Frontal cortex (tissue), 4 donors: Measurements from ENCODE around the gene HAND1. TPM values are rescaled to one million over a fixed set of nuclear protein-coding genes. Genes with fewer than 3 reads are reported as not detected.

Experiments used
- DNase-seq, 2 donors: peaks; one replicate each; pipeline ENCODE4 v3.0.0; 2012; ENCODE audit warnings: low spot score in 2 of 2
- FAIRE-seq: peaks from 2 replicates; lab custom pipeline; 2012; peaks lifted over from hg19 to GRCh38; lab: Jason Lieb, UNC
- total RNA-seq: library from RNA; depleted of rRNA; stranded (reverse); fragments of >200 nt; gene quantifications from one replicate; pipeline ENCODE4 v1.2.3, GENCODE V29; 2014
- donor health status: control.
- donor health status: control.
- donor health status: control.

Gene HAND1
- total RNA-seq, 1 donor from 2014 or later, result not detected

GRCh38 chr5:154506716-154507080 is 28.7 kb upstream of the HAND1 start:
- no peak for DNase-seq
- FAIRE-seq, result no peak

- FAIRE-seq (no peak), DNase-seq (no peak)
These were observed 28.2 kb upstream of the HAND1 start for GRCh38 chr5:154506049-154506715.

- DNase-seq, result no peak
- no peak for FAIRE-seq
These were observed 27.5 kb upstream of the HAND1 start for GRCh38 chr5:154505567-154505966.

DNA sequence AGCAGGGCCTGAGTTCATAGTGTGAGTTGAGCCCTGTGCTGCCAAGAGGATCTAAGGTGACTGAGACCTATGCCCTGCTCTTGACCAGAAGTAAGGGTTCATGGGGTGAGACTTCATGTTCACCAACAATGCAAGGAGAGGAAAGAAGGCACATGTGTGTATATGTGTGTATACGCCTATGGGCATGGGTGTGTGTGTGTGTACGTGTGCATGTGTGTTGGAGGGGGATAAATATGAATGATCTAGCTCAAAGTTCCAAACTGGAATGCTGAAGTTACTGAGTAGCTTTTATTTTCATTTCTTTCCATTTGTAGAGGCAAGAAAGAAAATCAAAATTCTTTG is 25.6 kb upstream of the HAND1 start:
- no peak for FAIRE-seq
- DNase-seq, result no peak

- FAIRE-seq (no peak), DNase-seq (no peak)
These were observed 24.2 kb upstream of the HAND1 start for GRCh38 chr5:154502180-154502579.

- no peak for DNase-seq
- no peak for FAIRE-seq
These were observed 23.5 kb upstream of the HAND1 start for GRCh38 chr5:154501566-154501965.

- FAIRE-seq, result no peak
These were observed 21.0 kb upstream of the HAND1 start for GRCh38 chr5:154498994-154499393.

DNA sequence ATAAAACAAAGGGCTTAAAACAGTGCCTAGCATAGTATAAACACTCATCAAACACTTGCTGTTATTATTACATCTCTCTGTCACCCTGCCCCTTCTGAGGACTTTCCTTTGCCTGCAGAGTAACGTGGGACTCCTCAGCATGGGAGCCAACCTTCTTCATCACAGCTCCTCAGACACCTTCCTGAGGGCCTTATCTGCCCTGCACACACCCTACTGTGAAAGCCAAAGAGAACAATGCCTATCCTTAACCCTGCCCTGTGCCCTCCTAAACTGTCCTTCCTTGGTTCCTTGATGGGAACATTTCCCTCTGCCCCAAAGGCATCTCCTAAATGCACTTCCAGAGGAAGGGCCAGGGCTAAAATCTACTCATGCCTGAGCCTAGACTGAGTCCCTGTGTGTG is 20.6 kb upstream of the HAND1 start:
- DNase-seq, result no peak
- no peak for FAIRE-seq

More at GRCh38 chr5:154498994-154499393, 21.0 kb upstream of the HAND1 start:
- no peak for DNase-seq

DNA sequence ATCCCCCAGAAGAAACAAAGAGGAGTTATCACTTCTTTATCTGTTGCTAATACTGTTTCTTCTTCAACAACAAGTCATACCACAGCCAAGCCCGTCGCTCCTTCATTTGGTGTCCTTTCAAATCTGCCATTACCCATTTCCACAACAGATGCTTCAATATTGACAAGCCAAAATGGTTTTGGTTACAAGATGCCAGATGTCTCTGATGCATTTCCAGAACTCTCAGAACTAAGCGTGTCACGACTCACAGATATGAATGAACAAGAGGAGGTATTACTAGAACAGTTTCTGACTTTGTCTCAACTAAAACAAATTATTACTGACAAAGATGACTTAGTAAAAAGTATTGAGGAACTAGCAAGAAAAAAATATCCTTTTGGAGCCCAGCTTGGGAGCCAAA is 16.0 kb upstream of the HAND1 start:
- FAIRE-seq (no peak), DNase-seq (no peak)

- DNase-seq (no peak), FAIRE-seq (no peak)
These were observed 15.2 kb upstream of the HAND1 start for GRCh38 chr5:154493274-154493673.

- FAIRE-seq, result no peak
- no peak for DNase-seq
These were observed 13.9 kb upstream of the HAND1 start for GRCh38 chr5:154491941-154492340.

DNA sequence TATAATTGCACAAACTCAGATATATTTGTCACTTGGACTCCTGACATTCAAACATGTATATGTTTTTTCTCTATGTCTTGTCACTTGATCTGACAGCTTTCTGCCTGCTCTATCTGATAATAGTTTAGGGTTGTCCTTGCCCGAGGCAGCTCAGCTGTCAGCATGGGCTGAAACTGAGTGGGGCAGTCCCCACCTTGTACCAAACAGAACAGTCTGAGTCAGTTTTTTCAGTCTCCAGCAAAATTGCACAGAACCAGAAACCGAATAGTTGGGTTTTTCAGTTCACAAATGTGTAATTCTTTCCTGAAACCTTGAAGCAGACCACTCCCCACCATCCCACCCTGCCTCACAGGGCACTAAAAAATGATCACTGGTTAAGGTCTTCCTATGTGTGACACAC is 9.5 kb upstream of the HAND1 start:
- DNase-seq, result no peak
- no peak for FAIRE-seq

DNA sequence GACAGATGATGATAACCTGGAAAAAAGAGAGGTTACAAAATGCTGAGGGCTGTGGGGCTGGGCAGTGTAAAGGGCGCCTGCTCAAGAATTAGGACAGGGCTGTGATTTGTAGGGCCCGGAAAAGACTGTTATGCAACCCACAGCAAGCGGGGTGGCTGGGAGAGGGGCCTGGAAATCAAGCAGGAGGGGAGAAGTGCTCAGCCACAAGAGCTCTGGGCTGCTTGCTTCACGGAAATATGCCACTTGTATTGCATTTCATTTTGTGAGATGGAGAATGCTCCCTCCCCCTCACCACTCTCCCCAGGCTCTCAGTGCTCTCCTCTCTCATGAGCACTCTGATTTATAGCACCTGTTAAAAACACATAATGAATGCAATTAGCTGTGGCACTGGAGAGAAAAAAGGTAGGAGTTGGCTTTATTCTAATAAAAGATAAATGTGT is 8.4 kb upstream of the HAND1 start:
- FAIRE-seq, result no peak
- no peak for DNase-seq

- DNase-seq (no peak), FAIRE-seq (no peak)
These were observed 7.9 kb upstream of the HAND1 start for GRCh38 chr5:154485850-154486426.

- no peak for FAIRE-seq
- DNase-seq, result no peak
These were observed 7.1 kb upstream of the HAND1 start for GRCh38 chr5:154485096-154485491.

GRCh38 chr5:154484393-154485095 is 6.5 kb upstream of the HAND1 start:
- no peak for DNase-seq
- no peak for FAIRE-seq

DNA sequence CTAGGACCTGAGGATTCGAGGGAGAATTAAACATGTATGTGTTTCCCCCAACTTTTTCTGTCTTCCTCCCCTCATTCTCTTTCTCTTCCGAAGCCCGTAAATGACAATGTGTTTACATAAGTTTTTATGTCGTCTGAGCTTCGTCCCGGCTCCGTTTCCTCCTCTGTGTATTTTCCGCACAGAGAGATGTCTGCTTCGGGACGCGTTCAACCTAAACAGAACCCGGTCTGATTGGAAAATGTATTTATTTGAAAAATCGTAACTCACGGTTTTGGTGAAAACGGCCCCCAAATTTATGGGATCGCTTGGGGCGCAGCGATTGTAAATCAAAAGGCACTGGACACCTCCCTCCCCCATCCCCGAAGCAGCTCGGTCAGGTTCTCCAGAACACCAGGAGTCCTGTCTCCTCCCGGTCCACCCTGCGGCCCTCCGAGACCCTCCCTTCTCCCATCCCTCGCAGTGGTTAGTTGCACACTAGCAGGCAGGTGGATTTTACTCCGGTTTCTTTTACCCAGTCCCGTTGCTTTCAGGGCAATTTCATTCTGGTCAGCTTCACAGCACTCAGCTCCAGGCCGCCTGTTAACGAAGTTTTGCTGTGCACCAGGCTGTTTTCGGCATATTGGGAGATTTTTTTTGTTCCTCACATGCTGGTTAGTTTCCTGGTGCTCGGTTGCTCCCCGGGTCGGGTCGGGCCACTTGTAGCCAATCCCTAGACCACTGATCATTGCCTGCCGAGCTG is 5.8 kb upstream of the HAND1 start:
- DNase-seq (no peak), FAIRE-seq (no peak)

- DNase-seq, result no peak
These were observed 4.8 kb upstream of the HAND1 start for GRCh38 chr5:154482528-154483449.

GRCh38 chr5:154481584-154482381 is 3.8 kb upstream of the HAND1 start:
- FAIRE-seq (no peak), DNase-seq (no peak)

More at GRCh38 chr5:154482528-154483449, 4.8 kb upstream of the HAND1 start:
- no peak for FAIRE-seq
